ENCODE data around the gene NAPSA. TPM values are rescaled to one million over a fixed set of nuclear protein-coding genes. Genes with fewer than 3 reads are reported as not detected.

NAPSA gene
- total RNA-seq, 1 donor = not detected

- no peak for TF ChIP-seq CTCF (IDR thresholded peaks at IDR 0.05; ENCODE audit: insufficient read depth, low read length)
- H3K4me3 ChIP-seq (ENCODE audit: low read depth, low read length) = no peak overlapping the region
- DNase-seq (ENCODE audit: low read depth) = no peak
Observed at GRCh38 chr19:50322234-50322633, 43.2 kb downstream of the NAPSA start.

- no peak for TF ChIP-seq CTCF (IDR thresholded peaks at IDR 0.05; ENCODE audit: insufficient read depth, low read length)
- no peak for DNase-seq (ENCODE audit: low read depth)
- no peak overlapping the region for H3K4me3 ChIP-seq (ENCODE audit: low read depth, low read length)
Observed at GRCh38 chr19:50321831-50322230, 43.6 kb downstream of the NAPSA start.

- no peak overlapping the region for H3K4me3 ChIP-seq (ENCODE audit: low read depth, low read length)
- TF ChIP-seq CTCF (IDR thresholded peaks at IDR 0.05; ENCODE audit: insufficient read depth, low read length) = no peak
- DNase-seq (ENCODE audit: low read depth) = no peak
Observed at GRCh38 chr19:50320596-50320995, 44.8 kb downstream of the NAPSA start.

- no peak for DNase-seq (ENCODE audit: low read depth)
- no peak overlapping the region for H3K4me3 ChIP-seq (ENCODE audit: low read depth, low read length)
- TF ChIP-seq CTCF (IDR thresholded peaks at IDR 0.05; ENCODE audit: insufficient read depth, low read length) = no peak
Observed at GRCh38 chr19:50320051-50320450, 45.4 kb downstream of the NAPSA start.

GRCh38 chr19:50319156-50319555 is 46.3 kb downstream of the NAPSA start:
- H3K4me3 ChIP-seq (ENCODE audit: low read depth, low read length) = no peak overlapping the region
- DNase-seq (ENCODE audit: low read depth) = no peak
- TF ChIP-seq CTCF (IDR thresholded peaks at IDR 0.05; ENCODE audit: insufficient read depth, low read length) = no peak

GRCh38 chr19:50318438-50318837 is 47.0 kb downstream of the NAPSA start:
- H3K4me3 ChIP-seq (ENCODE audit: low read depth, low read length) = no peak overlapping the region
- DNase-seq (ENCODE audit: low read depth) = no peak
- no peak for TF ChIP-seq CTCF (IDR thresholded peaks at IDR 0.05; ENCODE audit: insufficient read depth, low read length)

- no peak for DNase-seq (ENCODE audit: low read depth)
- H3K4me3 ChIP-seq (ENCODE audit: low read depth, low read length) = no peak overlapping the region
- TF ChIP-seq CTCF (IDR thresholded peaks at IDR 0.05; ENCODE audit: insufficient read depth, low read length) = no peak
Observed at GRCh38 chr19:50317115-50317514, 48.3 kb downstream of the NAPSA start.

All from fibroblast of the aortic adventitia (primary cell).